ENCODE results near the gene KRTAP22-1. TPM values are rescaled to one million over a fixed set of nuclear protein-coding genes. Genes with fewer than 3 reads are reported as not detected.

The KRTAP22-1 gene
- total and polyA plus RNA-seq, 2 of the 4 experiments (the other 2 are of a cell fraction) = not detected

DNA sequence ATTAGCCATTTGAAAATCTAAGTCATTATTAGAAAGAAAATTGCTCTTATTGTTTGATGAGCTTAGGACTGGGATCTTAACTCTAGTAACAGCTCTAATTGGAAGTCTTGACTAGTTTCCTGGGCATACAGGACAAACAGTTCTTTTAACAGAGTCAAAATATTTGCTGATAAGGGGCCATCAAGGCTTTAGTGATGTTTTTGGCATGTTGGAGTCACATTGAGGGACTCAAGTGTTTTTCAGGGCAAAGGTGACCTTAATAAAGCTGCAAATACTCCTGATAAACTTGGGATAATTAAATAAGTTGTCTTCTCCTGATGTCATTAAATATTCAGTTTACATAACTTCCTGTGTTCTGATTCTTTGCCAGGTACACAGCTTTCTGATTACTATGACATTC lies 33.3 kb upstream of the KRTAP22-1 start:
- Histone ChIP-seq H3K56ac (ENCODE audit: extremely low read depth, insufficient read depth, low read length) (no peak overlapping the region), H4K8ac (ENCODE audit: low read depth in 2 of 2, low read length in 2 of 2) (no peak overlapping the region), H3K4ac (ENCODE audit: low read depth, low read length) (no peak overlapping the region), H2BK15ac (ENCODE audit: low read depth, low read length) (no peak overlapping the region), H2AK5ac (ENCODE audit: low read depth, low read length) (no peak overlapping the region), H3K4me3 (ENCODE audit: insufficient read depth, low read depth, low read length) (no peak overlapping the region), H2AFZ (replicated peaks; ENCODE audit: low read length, poor library complexity) (no peak overlapping the region), H2AK9ac (replicated peaks; ENCODE audit: low read depth, low read length, poor library complexity) (no peak overlapping the region), H2BK20ac (ENCODE audit: low read depth, low read length) (no peak overlapping the region), H3K4me2 (ENCODE audit: low read depth, low read length) (no peak overlapping the region), H3K36me3 (ENCODE audit: control insufficient read depth, insufficient read depth, low read length) (no peaks in the 10 kb centered on the region), H3K4me1 (ENCODE audit: control insufficient read depth, insufficient read depth, low read length) (no peaks in the 10 kb centered on the region), H3K9me3 (ENCODE audit: control insufficient read depth, insufficient read depth, low read length) (peaks cover 4% of the 10 kb centered on the region; the same call in 1 of the 2 replicates), H2BK5ac (ENCODE audit: low read depth, low read length, poor library complexity, severe bottlenecking) (no peak overlapping the region), H4K20me1 (ENCODE audit: insufficient read depth, low read length) (no peaks in the 10 kb centered on the region), H4K91ac (ENCODE audit: insufficient read depth, low read depth, low read length) (no peak overlapping the region), H3K9ac (ENCODE audit: low read depth, low read length) (no peak overlapping the region), H3K27ac (ENCODE audit: insufficient read depth, low read length) (no peak overlapping the region), H3K27me3 (ENCODE audit: control insufficient read depth, insufficient read depth, low read length) (no peaks in the 10 kb centered on the region), H3K9me1 (ENCODE audit: insufficient read depth, low read length) (no peaks in the 10 kb centered on the region), H3K79me1 (ENCODE audit: low read depth in 1 of 2, low read length in 2 of 2) (no peaks in the 10 kb centered on the region), H4K5ac (ENCODE audit: low read depth, low read length) (no peak overlapping the region), H3K18ac (ENCODE audit: low read depth, low read length) (no peak overlapping the region), H3K14ac (replicated peaks; ENCODE audit: low read depth, low read length) (no peak overlapping the region), H3K23ac (ENCODE audit: low read depth, low read length) (no peak overlapping the region), H2BK120ac (ENCODE audit: low read depth, low read length) (no peak overlapping the region)
- no peak for TF ChIP-seq SMC3 (IDR thresholded peaks at IDR 0.05; ENCODE audit: low read depth, low read length)
- no peak for DNase-seq
- intact Hi-C loops (cut with micrococcal nuclease) (no loop called here), dilution Hi-C loops (cut with HindIII; ENCODE audit: low sequenced_read_pairs, unreplicated experiment) (no loop called here), in situ Hi-C loops (cut with MboI; ENCODE audit: low sequenced_read_pairs) (no loop called here)
- ChIA-PET CTCF (no interaction called here), POLR2A (ENCODE audit: unreplicated experiment) (no interaction called here)
- ATAC-seq (ENCODE audit: low read depth) = no peak
- no TSS peak for BruUV-seq (replicated peaks)

Data from IMR-90 (cell line).